ENCODE results near the gene ABCD3.

GRCh38 chr1:94501935-94502334, 83.7 kb downstream of the ABCD3 start:
- no peak for TF ChIP-seq CTCF (IDR thresholded peaks at IDR 0.05)
- TF ChIP-seq EP300 (IDR thresholded peaks at IDR 0.05), result no peak

All from tibial nerve (tissue), 4 donors.